DND-41 (cell line): ENCODE data around the gene RASL10A.

Source experiments
- ATAC-seq: fragments of 200-7000 bp; cut with Tn5 transposase; 3 replicates; pipeline ENCODE4 v1.9.1; 2021; ENCODE audit warnings: low read depth; ENCODE audit not compliant: insufficient read depth
- DNase-seq: peaks from one replicate; pipeline ENCODE4 v3.0.0-alpha.2; 2020
- H2AFZ ChIP-seq: 2 replicates; pipeline ENCODE4 v1.6.0; 2012; ENCODE audit warnings: low read depth, low read length
- H3K27ac ChIP-seq: 2 replicates; pipeline ENCODE4 v1.5.1; 2012; ENCODE audit warnings: low read length, inconsistent platforms
- H3K27me3 ChIP-seq: fragments of 200-600 bp; sonication (generic); 2 replicates; pipeline ENCODE4 v1.6.0; 2012; ENCODE audit warnings: low read length, mild to moderate bottlenecking, inconsistent platforms; ENCODE audit not compliant: insufficient read depth, poor library complexity
- H3K36me3 ChIP-seq: 2 replicates; pipeline ENCODE4 v1.5.1; 2012; ENCODE audit warnings: low read length, inconsistent platforms; ENCODE audit not compliant: insufficient read depth
- H3K4me1 ChIP-seq: 2 replicates; pipeline ENCODE4 v1.5.1; 2012; ENCODE audit warnings: mild to moderate bottlenecking, low read length; ENCODE audit not compliant: insufficient read depth
- H3K4me2 ChIP-seq: 2 replicates; pipeline ENCODE4 v1.6.0; 2012; ENCODE audit warnings: mild to moderate bottlenecking, moderate library complexity, low read length, inconsistent platforms; ENCODE audit not compliant: insufficient read depth
- H3K4me3 ChIP-seq, 2 experiments: fragments of 200-600 bp in 1 of 2; shearing (Covaris generic) in 1 of 2; 2 replicates each; pipeline ENCODE4 v1.5.1; 2012 to 2016; ENCODE audit warnings: inconsistent platforms in 2 of 2, low read length in 2 of 2, mild to moderate bottlenecking in 2 of 2, low read depth in 1 of 2, moderate library complexity in 1 of 2
- H3K79me2 ChIP-seq: 2 replicates; pipeline ENCODE4 v1.6.0; 2012; ENCODE audit warnings: low read length, inconsistent platforms; ENCODE audit not compliant: insufficient read depth
- H3K9ac ChIP-seq: 2 replicates; pipeline ENCODE4 v1.6.0; 2012; ENCODE audit warnings: low read depth, mild to moderate bottlenecking, inconsistent platforms, low read length, moderate library complexity
- H3K9me3 ChIP-seq: 2 replicates; pipeline ENCODE4 v1.5.1; 2012; ENCODE audit warnings: low read length, moderate library complexity, mild to moderate bottlenecking, inconsistent platforms; ENCODE audit not compliant: insufficient read depth, severe bottlenecking
- H4K20me1 ChIP-seq: 2 replicates; pipeline ENCODE4 v1.6.0; 2012; ENCODE audit warnings: low read length; ENCODE audit not compliant: insufficient read depth
- CTCF ChIP-seq: IDR thresholded peaks from 2 replicates; pipeline ENCODE4 v1.5.1; 2012; ENCODE audit warnings: borderline replicate concordance, low read length, moderate library complexity, mild to moderate bottlenecking; ENCODE audit not compliant: poor library complexity, severe bottlenecking; ENCODE audit errors: extremely low read depth
- EZH2 ChIP-seq: IDR thresholded peaks from 3 replicates; pipeline ENCODE4 v1.6.1; 2012; ENCODE audit warnings: borderline replicate concordance, low read depth, mild to moderate bottlenecking, moderate library complexity, low read length, inconsistent platforms; ENCODE audit not compliant: severe bottlenecking

Gene RASL10A

GRCh38 chr22:29288837-29289236, 26.7 kb downstream of the RASL10A start:
- no peak overlapping the region for H2AFZ ChIP-seq
- H3K79me2 ChIP-seq = peaks cover 87% of the 10 kb centered on the region
- H3K27ac ChIP-seq = no peak overlapping the region
- ATAC-seq (no peak), DNase-seq (no peak)
- H3K4me1 ChIP-seq = no peaks in the 10 kb centered on the region
- no peak overlapping the region for H3K4me2 ChIP-seq
- no peaks in the 10 kb centered on the region for H3K27me3 ChIP-seq
- TF ChIP-seq CTCF = no peak
- no peak for TF ChIP-seq EZH2
- H3K4me3 ChIP-seq = no peak overlapping the region
- H4K20me1 ChIP-seq = peaks cover 74% of the 10 kb centered on the region
- no peaks in the 10 kb centered on the region for H3K9me3 ChIP-seq
- no peak overlapping the region for H3K9ac ChIP-seq
- peaks cover 100% of the 10 kb centered on the region for H3K36me3 ChIP-seq

GRCh38 chr22:29284196-29284595, 31.3 kb downstream of the RASL10A start:
- Histone ChIP-seq H3K36me3 (peaks cover 94% of the 10 kb centered on the region), H3K4me1 (no peaks in the 10 kb centered on the region), H3K4me2 (no peak overlapping the region), H3K4me3 (no peak overlapping the region), H3K27ac (no peak overlapping the region), H3K9ac (no peak overlapping the region), H4K20me1 (peaks cover 85% of the 10 kb centered on the region), H2AFZ (no peak overlapping the region), H3K79me2 (peaks cover 94% of the 10 kb centered on the region), H3K9me3 (no peaks in the 10 kb centered on the region), H3K27me3 (no peaks in the 10 kb centered on the region)
- DNase-seq = no peak
- no peak for ATAC-seq
- TF ChIP-seq EZH2 = no peak
- no peak for TF ChIP-seq CTCF

DNA sequence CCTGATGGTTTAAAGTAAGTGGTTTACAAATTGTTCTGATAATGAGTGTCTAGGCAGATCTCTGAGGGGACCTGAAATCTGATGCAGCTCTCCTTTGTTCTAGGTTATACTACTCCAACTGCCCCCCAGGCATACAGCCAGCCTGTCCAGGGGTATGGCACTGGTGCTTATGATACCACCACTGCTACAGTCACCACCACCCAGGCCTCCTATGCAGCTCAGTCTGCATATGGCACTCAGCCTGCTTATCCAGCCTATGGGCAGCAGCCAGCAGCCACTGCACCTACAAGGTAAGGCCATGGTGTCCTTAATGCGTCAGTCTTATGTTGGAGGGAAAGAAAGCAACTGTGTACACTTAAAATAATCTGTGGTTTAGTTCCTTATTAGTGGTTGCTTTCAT, 37.6 kb downstream of the RASL10A start:
- Histone ChIP-seq H3K27me3 (no peaks in the 10 kb centered on the region), H3K4me1 (peaks cover 15% of the 10 kb centered on the region), H4K20me1 (peaks cover 86% of the 10 kb centered on the region), H2AFZ (no peak overlapping the region), H3K9me3 (no peaks in the 10 kb centered on the region), H3K4me2 (no peak overlapping the region), H3K4me3 (no peak overlapping the region), H3K79me2 (peaks cover 96% of the 10 kb centered on the region), H3K9ac (no peak overlapping the region), H3K36me3 (peaks cover 93% of the 10 kb centered on the region), H3K27ac (no peak overlapping the region)
- no peak for TF ChIP-seq EZH2
- no peak for TF ChIP-seq CTCF
- ATAC-seq = 0 out of 3 replicates have a peak, but pooled peaks have one; percentile 19
- DNase-seq = no peak
